Activated CD8-positive, alpha-beta memory T cell treated with anti-CD3 and anti-CD28 coated beads, Interleukin-2, amount 50 U/mL, for 1 hour (primary cell): ENCODE data around the gene IMMP2L.
"Not testable (repeated sequence)": the region's sequence is repeated elsewhere in the genome, so short reads cannot be mapped to it uniquely, and the experiment has no call there.

Experiments
- DNase-seq: peaks from one replicate; pipeline ENCODE4 v3.0.0-alpha.2; 2020; ENCODE audit errors: extremely low read depth

The IMMP2L gene

DNA sequence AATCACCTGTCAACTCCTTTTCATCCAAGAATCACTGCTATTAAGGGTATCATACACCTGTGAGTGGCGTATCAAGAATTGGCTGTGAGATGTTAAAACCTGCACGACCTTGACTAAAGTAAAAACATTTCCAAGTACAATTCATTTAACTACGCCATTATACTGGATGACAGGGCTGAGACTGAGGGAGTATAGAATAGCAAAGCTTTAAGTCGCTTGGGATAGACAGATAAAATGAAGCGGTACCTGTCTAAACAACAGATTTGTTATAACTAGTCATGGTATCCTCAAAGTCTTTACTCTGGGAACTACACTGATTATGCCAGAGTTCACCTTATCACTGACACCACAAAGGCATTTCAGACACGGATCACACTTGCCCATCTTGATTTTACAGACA is 837.5 kb downstream of the IMMP2L start:
- DNase-seq = no peak

- DNase-seq = no peak
These were observed 840.9 kb downstream of the IMMP2L start for GRCh38 chr7:110721395-110721794.

GRCh38 chr7:110720626-110721025 is 841.7 kb downstream of the IMMP2L start:
- DNase-seq = no peak

GRCh38 chr7:110719741-110720140 is 842.6 kb downstream of the IMMP2L start:
- DNase-seq = no peak

DNA sequence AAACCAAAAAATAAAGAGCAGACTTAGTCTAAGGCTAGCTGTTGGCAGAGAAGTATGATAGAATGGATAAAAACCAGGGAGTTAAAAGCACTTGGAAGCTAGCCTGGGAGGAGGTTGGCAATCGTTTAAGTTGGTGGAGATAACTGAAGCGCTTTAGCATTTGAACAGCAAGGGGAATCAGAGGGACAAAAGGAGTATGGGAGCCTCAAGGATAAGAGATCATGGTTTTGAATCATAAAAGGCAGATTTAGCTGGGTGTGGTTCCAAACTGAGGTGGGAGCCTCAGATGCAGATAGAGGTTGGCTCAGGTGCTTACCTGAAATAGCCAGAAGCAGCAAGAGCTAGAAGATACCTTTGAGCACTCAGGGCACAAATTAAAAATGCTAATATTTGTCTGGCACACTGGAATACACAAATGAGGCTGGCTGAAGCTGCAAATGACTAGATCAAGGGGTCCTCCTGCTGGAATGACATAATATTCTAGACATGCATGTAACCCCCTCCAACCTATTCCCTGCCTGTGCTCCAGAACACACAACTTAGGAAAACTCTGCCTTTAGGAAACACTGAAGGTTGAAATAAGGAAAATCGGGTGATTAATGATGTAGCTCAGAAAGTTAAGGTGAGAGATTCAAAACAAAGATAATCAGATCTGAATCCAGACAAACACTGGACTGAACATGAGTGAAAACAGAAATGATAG is 843.6 kb downstream of the IMMP2L start:
- DNase-seq = no peak

DNA sequence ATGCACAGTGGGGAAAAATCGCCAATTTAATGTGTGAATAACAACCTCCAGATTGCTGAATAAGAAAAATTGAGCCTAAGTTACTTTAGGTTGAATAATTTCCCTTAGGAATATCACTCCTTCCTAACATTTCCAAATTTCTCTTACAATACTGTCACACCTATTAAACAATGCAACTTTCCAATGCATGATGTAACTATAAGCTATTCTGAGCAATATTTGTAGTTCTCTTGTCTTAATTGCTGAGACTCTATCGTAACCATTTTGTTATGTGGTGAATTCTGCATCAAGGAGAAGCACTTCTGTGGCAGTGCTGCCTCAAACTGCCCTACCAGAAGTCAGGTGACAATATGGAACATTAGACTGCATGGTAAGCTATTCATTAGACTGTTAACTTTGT is 858.1 kb downstream of the IMMP2L start:
- no peak for DNase-seq

DNA sequence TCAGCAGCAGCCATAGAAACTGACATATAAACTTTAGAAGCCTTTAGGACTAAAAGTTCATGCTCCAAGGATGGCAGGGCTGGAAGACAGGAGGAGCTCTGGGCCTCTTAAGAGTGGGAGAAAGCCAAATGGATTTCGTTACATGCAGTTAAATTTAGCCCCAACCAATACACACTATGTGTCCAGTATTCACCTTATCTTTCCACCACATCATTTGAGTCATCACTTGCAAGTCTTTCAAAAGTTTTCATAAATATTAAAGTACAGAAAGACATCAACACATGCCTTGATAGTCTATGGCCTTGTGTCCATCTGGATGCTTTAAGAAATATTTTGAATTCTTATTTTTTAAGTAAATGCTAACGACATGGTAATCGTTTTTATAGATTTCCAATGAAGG is 863.7 kb downstream of the IMMP2L start:
- no peak for DNase-seq

DNA sequence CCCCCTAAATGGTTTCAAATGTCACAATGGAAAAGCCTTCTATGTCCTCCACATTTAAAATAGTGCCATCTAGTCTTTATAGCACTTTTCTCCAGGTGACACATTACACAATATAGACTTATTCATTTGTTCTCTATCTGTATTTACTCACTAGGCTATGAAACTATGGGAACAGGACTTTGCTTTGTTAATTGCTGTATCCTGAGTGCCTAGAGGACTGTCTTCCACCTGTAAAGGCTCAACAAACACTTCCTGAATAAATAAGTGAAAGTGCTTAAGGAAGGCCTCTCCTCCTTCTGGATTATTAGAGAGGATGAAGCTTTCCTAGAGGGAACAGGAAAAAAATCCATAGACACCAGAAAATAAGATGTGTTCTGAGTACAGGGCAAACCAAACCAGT is 868.9 kb downstream of the IMMP2L start:
- DNase-seq = no peak

DNA sequence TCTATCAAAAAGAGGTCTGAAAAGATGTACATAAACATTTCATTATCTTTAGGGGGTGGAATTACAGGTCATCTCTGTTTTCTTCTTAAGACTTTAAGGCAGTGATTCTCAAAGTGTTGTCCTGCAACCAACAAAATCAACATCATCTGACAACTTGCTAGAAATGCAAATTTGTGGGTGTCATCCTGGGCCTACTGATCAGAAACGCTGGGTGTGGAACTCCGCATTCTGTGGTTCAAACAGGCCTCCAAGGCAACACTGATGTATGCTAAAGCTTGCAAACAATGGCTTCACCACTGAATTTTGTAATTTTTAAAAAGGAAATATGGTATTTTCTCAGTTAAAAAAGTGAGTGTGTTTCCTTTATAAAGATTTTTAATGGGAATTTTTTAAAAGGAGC is 873.4 kb downstream of the IMMP2L start:
- DNase-seq = no peak

- no peak for DNase-seq
These were observed 876.4 kb downstream of the IMMP2L start for GRCh38 chr7:110685899-110686298.

DNA sequence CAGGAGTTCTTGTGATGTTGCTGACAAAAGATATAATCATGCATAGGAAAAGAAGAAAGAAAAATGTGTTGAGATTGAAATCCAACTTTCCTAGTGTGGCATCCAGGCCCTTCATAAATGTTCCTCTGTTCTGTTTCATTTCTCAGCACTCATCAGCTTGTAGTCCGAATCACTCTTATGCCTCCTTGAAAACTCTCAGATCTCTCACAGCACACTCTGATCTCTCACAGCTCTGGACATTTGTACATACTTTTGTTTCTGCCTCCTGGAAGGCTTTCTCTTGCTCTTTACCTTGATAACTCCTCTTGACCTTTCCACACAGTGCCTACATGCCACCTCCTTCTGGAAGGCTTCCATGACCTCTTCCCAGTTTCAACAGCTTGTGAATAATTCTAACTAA is 880.4 kb downstream of the IMMP2L start:
- DNase-seq = no peak

DNA sequence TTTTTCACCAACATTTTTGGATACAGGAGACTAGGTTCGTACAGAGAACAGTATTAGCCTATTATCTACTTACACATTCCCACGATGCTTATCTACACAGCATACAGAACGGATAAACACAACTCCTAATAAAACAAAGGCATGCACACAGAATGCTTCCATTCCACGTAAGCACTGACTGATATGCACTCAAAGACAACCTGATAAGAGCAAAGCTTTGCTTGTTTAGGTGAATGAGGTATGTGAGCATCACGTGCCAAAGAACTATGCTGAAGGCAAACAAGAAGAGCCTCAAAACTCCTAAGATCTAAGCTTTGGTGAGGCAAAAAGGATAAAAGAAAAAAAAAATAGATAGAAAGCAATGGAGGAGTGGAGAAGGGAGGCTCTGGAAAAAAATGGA is 884.9 kb downstream of the IMMP2L start:
- DNase-seq = no peak

DNA sequence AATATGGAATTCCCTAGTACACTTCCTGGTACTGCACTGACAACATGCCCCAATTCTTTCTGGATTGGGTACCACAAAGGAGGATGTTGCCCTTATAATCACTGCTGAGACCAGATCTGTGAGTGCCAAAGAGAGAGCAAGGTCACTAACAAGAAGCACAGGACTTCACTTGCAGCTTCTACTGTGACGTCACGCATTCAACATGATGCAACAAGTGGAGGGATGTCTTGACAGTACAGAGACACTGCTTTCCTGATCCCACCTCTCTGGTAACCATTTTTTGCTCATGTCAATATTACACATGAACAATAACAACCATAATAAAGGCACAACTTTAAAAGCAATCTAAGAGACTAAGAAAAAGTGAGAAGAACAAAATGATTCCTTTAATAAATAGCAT is 885.5 kb downstream of the IMMP2L start:
- no peak for DNase-seq

DNA sequence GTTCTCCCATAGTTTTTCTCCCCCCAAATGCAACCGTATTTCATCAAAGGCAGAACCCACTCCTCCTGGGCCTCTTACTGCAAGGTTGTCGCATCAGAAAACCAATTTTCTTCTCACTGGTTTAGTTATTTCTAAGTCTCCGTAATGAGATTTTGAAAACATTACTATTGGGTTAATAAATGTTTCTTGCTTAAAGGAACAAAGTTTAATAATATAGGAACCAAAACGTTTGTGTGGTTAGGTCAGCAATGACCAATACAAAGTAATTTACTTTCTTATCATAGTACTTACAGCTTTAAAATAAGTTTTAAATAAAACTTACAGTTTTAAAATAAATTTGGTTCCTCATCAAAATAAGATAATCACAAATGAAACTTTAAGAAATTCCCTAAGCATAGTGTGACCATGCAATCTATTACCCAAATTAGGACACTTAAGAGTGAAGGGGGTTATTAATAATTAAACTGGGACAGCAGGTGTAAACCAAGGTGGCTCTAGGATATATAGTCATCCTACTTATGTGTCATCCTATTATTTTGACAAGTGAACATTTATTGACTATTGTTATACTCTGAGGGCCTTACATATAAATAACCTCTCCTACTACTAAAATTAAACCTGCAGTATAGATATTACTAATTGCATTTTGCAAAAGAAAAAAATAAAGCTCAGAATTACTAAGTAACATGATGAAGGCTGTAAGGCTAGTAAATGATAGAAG is 886.7 kb downstream of the IMMP2L start:
- DNase-seq = no peak

GRCh38 chr7:110673148-110673547 is 889.1 kb downstream of the IMMP2L start:
- no peak for DNase-seq

- DNase-seq = no peak
These were observed 892.9 kb downstream of the IMMP2L start for GRCh38 chr7:110669410-110669809.

- DNase-seq = no peak
These were observed 897.5 kb downstream of the IMMP2L start for GRCh38 chr7:110664803-110665202.

DNA sequence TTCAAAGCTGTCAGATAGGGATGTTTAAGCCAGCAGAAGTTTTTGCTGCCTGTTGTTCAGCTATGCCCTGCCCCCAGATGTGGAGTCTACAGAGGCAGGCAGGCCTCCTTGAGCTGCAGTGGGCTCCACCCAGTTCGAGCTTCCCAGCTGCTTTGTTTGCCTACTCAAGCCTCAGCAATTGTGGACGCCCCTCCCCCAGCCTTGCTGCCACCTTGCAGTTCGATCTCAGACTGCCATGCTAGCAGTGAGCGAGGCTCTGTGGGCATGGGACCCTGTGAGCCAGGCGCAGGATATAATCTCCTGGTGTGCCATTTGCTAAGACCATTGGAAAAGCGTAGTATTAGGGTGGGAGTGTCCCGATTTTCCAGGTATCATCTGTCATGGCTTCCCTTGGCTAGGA is 901.7 kb downstream of the IMMP2L start:
- not testable (repeated sequence) for DNase-seq

DNA sequence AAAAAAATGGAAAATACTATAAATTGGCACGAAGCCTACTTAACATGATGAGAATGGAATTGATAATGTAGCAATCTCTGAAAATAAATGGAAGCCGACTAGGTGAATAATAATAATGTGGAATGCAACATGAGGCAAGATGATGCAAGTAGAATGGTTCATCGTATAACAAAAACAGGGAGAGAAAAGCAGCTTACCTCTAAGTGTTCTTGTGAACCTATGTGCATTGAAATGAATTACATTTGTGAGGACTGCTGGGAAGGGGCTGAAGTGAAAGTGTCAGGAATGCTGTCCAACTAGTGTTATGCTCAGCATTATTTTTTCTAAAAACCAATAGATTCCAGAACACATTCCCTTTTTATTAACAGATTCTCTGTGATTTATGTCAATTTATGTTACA is 912.0 kb downstream of the IMMP2L start:
- DNase-seq = no peak

GRCh38 chr7:110647266-110647665 is 915.0 kb downstream of the IMMP2L start:
- no peak for DNase-seq

- DNase-seq = no peak
These were observed 915.5 kb downstream of the IMMP2L start for GRCh38 chr7:110646804-110647203.

- no peak for DNase-seq
These were observed 916.7 kb downstream of the IMMP2L start for GRCh38 chr7:110645616-110646015.

GRCh38 chr7:110645060-110645459 is 917.2 kb downstream of the IMMP2L start:
- no peak for DNase-seq

- DNase-seq = no peak
These were observed 925.0 kb downstream of the IMMP2L start for GRCh38 chr7:110637252-110637651.
